ENCODE measurements around the gene PROCA1. TPM values are rescaled to one million over a fixed set of nuclear protein-coding genes. Genes with fewer than 3 reads are reported as not detected.
"Not testable (repeated sequence)": the region's sequence is repeated elsewhere in the genome, so short reads cannot be mapped to it uniquely, and the experiment has no call there.

PROCA1 gene
- total RNA-seq, 6 donors from 2014 or later = 1.2 to 11.5 (median 3.4) TPM

- TF ChIP-seq POLR2AphosphoS5 (IDR thresholded peaks at IDR 0.05) = peak; percentile 97 to 99
- peak in 2 of 4 donors; percentile 12 to 48 for TF ChIP-seq EP300 (IDR thresholded peaks at IDR 0.05)
- TF ChIP-seq POLR2A (IDR thresholded peaks at IDR 0.05) = peak in 3 of 4 donors; percentile 79 to 94 (median 83)
- peak in 3 of 6 experiments; percentile 4 to 16 (median 12) for TF ChIP-seq CTCF (IDR thresholded peaks at IDR 0.05)
- H3K27ac ChIP-seq = peak within 1 kb of the TSS; percentile 96 to 99 (median 98)
- 1% methylated on average over 22 to 58 of the region's 66 CpGs for WGBS, 2 donors
- peaks cover 29 to 52% (median 32%) of the 10 kb centered on the region in 4 donors for H3K4me1 ChIP-seq
- H3K9me3 ChIP-seq = no peaks in the 10 kb centered on the region
- peak; percentile 95 to 98 for ATAC-seq (ENCODE audit: low FRiP score in 2 of 2)
- peak; percentile 89 to 97 for DNase-seq
- peaks cover 9 to 36% (median 29%) of the 10 kb centered on the region in 4 donors for H3K36me3 ChIP-seq
- H3K4me3 ChIP-seq = peak within 1 kb of the TSS; percentile 64 to 89 (median 78)
- H3K27me3 ChIP-seq = no peaks in the 10 kb centered on the region
Observed at GRCh38 chr17:28661635-28662526, 49.8 kb downstream of the PROCA1 start, which contains the start of the genes SDF2 and SUPT6H. TSS of gene SDF2 (minus strand) at chr17:28661906. CDS start at chr17:28661876, 30 bp downstream. TSS of gene SUPT6H (plus strand) at chr17:28662205. CDS start at chr17:28673402, 11,197 bp downstream.

DNA sequence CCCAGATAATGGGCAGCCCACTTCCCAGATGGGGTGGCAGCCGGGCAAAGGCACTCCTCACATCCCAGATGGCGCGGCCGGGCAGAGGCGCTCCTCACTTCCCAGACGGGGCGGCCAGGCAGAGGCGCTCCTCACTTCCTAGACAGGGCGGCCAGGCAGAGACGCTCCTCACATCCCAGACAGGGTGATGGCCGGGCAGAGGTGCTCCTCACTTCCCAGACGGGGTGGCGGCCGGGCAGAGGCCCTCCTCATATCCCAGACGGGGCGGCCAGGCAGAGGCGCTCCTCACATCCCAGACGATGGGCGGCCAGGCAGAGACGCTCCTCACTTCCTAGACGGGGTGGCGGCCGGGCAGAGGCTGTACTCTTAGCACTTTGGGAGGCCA, 52.2 kb downstream of the PROCA1 start:
- ATAC-seq (ENCODE audit: low FRiP score in 2 of 2); H3K27ac ChIP-seq; H3K27me3 ChIP-seq; H3K9me3 ChIP-seq; H3K4me3 ChIP-seq: not testable (repeated sequence)
- peaks cover 5 to 47% (median 34%) of the 10 kb centered on the region in 4 donors for H3K36me3 ChIP-seq
- 96 to 97% methylated on average over 16 to 20 of the region's 23 CpGs for WGBS, 2 donors
- peak in 1 of 2 donors; percentile 71 for DNase-seq
- peaks cover 25 to 37% (median 31%) of the 10 kb centered on the region in 4 donors for H3K4me1 ChIP-seq

DNA sequence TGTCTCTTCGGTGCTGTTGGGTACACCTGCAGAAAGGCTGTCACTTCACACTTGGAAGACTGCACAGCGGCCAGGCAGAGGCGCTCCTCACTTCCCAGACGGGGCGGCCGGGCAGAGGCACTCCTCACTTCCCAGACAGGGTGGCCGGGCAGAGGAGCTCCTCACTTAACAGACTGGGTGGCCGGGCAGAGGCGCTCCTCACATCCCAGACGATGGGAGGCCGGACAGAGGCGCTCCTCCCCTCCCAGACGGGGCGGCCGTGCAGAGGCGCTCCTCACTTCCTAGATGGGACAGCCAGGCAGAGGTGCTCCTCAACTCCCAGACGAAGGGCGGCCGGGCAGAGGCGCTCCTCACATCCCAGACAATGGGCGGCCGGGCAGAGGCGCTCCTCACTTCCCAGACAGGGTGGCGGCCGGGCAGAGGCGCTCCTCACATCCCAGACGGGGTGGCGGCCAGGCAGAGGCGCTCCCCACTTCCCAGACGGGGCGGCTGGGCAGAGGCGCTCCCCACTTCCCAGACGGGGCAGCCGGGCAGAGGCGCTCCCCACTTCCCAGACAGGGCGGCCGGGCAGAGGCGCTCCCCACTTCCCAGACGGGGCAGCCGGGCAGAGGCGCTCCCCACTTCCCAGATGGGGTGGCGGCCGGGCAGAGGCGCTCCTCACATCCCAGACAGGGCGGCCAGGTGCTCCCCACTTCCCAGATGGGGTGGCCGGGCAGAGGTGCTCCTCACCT, 52.8 kb downstream of the PROCA1 start:
- ATAC-seq (ENCODE audit: low FRiP score in 2 of 2) = not testable (repeated sequence)
- WGBS, 2 donors = 95 to 100% methylated on average over 6 to 33 of the region's 46 CpGs
- peaks cover 5 to 52% (median 37%) of the 10 kb centered on the region in 4 donors for H3K36me3 ChIP-seq

DNA sequence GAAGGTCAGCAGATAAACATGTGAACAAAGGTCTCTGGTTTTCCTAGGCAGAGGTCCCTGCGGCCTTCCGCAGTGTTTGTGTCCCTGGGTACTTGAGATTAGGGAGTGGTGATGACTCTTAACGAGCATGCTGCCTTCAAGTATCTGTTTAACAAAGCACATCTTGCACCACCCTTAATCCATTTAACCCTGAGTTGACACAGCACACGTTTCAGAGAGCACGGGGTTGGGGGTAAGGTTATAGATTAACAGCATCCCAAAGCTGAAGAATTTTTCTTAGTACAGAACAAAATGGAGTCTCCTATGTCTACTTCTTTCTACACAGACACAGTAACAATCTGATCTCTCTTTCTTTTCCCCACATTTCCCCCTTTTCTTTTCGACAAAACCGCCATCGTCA, 53.3 kb downstream of the PROCA1 start:
- H3K27ac ChIP-seq = peak overlapping the region in 1 of 4 donors; percentile 8
- DNase-seq; H3K4me3 ChIP-seq; H3K9me3 ChIP-seq; H3K27me3 ChIP-seq; ATAC-seq (ENCODE audit: low FRiP score in 2 of 2): not testable (repeated sequence)
- peaks cover 5 to 57% (median 40%) of the 10 kb centered on the region in 4 donors for H3K36me3 ChIP-seq
- H3K4me1 ChIP-seq = peaks cover 16 to 25% (median 23%) of the 10 kb centered on the region in 4 donors
- 72 to 92% methylated on average over 8 of the region's 8 CpGs for WGBS, 2 donors

More for the DNA sequence above, 52.8 kb downstream of the PROCA1 start:
- not testable (repeated sequence) for H3K27me3 ChIP-seq, H3K4me3 ChIP-seq, H3K27ac ChIP-seq, H3K9me3 ChIP-seq
- peak in 1 of 2 donors; percentile 73 for DNase-seq
- H3K4me1 ChIP-seq = peaks cover 20 to 31% (median 27%) of the 10 kb centered on the region in 4 donors

- peak overlapping the region in 1 of 4 donors; percentile 8 for H3K27ac ChIP-seq
- no peak for ATAC-seq (ENCODE audit: low FRiP score in 2 of 2)
- H3K9me3 ChIP-seq = no peaks in the 10 kb centered on the region
- TF ChIP-seq POLR2A (IDR thresholded peaks at IDR 0.05) = no peak
- no peak for TF ChIP-seq EP300 (IDR thresholded peaks at IDR 0.05)
- TF ChIP-seq CTCF (IDR thresholded peaks at IDR 0.05) = no peak
- TF ChIP-seq POLR2AphosphoS5 (IDR thresholded peaks at IDR 0.05) = no peak
- no peak overlapping the region for H3K4me3 ChIP-seq
- 90 to 91% methylated on average over 5 of the region's 5 CpGs for WGBS, 2 donors
- H3K27me3 ChIP-seq = no peaks in the 10 kb centered on the region
- peaks cover 10 to 20% (median 17%) of the 10 kb centered on the region in 4 donors for H3K4me1 ChIP-seq
- DNase-seq = no peak
- H3K36me3 ChIP-seq = peaks cover 5 to 63% (median 40%) of the 10 kb centered on the region in 4 donors
Observed at GRCh38 chr17:28657756-28658155, 53.9 kb downstream of the PROCA1 start.

DNA sequence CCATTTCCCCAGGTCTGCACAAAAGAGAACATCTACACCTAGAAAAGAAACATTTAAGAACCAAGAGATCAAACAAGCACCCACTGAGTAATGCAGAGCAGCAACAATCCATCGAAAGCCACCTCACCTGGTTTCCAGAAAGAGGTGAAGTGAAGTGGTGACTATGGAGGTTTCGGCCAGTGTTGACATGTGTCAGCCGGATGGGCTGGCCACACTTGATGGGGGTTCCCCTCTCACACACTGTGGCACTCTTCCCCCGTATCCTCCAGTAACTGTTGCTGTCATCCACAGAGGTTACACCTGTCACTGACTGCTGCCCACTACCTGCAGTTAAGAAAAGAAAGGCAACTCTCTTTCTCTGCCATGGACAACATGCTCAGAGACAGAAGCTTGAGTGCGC, 56.5 kb downstream of the PROCA1 start:
- DNase-seq (no peak), ATAC-seq (ENCODE audit: low FRiP score in 2 of 2) (no peak)
- H3K4me1 ChIP-seq = peaks cover 0 to 7% (median 4%) of the 10 kb centered on the region in 4 donors
- peaks cover 5 to 81% (median 53%) of the 10 kb centered on the region in 4 donors for H3K36me3 ChIP-seq
- 94 to 99% methylated on average over 5 of the region's 5 CpGs for WGBS, 2 donors
- no peak overlapping the region for H3K27ac ChIP-seq
- H3K27me3 ChIP-seq = no peaks in the 10 kb centered on the region
- H3K4me3 ChIP-seq = no peak overlapping the region
- TF ChIP-seq POLR2AphosphoS5 (IDR thresholded peaks at IDR 0.05) (no peak), CTCF (IDR thresholded peaks at IDR 0.05) (no peak), POLR2A (IDR thresholded peaks at IDR 0.05) (no peak), EP300 (IDR thresholded peaks at IDR 0.05) (no peak)
- H3K9me3 ChIP-seq = no peaks in the 10 kb centered on the region
